A549 treated with AZD2906 at 1 μM for 4 hours (cell line): ENCODE data around the gene WNT1. TPM values are rescaled to one million over a fixed set of nuclear protein-coding genes. Genes with fewer than 3 reads are reported as not detected.

ENCODE experiments used
- total RNA-seq: library from RNA; stranded (reverse); fragments of 200-300 nt; extraction: Qiagen RNA extraction; gene quantifications from 5 replicates; pipeline ENCODE4 v1.2.3, GENCODE V29; 2022

WNT1 gene
- total RNA-seq, result 0.09 to 0.17 TPM (median 0.13 TPM) in 5 replicates

GRCh38 chr12:48978291-48978740, at the start of gene WNT1:
Gene WNT1 (plus strand): TSS chr12:48978322. CDS start chr12:48978651, 329 bp downstream.

GRCh38 chr12:48957141-48958048, 20.7 kb upstream of the WNT1 start, which contains the start of gene ARF3:
Gene ARF3 (minus strand): TSS chr12:48957487. CDS start chr12:48941095, 16,392 bp downstream.

DNA sequence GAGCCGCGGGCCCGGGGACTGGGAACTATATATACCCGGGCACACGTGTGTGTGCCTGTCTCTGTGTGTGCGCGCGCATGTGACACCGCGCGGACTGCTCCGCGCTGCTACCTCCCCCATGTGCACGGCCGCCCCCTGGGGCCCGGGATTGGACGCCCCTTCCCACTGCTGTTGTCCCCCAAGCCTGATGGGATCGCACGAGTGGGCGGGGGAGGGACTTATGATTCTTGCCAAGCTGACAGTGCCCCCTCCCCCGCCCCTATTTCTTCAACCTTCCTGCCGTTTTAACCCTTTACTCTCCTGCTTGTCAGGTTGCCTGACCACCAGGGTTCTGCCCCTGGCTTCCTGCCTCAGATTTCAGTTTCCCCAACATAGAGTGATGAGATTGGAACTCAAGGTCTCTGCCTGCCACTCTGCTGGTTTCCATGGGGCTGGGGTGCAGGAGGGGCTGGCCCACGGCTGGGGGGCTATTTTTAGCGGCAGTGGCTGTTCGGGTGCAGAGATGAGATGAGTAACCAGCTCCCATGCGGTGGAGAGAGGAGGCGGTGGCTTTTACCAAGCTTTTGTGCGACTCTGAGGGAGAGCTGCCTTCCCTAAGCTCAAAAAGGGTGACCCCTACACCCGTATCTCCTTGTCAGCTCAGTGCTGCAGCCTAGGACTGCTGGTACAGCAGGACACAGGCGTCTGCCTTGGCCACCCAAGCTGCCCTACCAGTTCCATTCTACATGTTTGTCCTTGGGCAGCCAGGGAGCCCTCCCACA, 21.4 kb downstream of the WNT1 start, which contains the start of gene DDN:
Gene DDN (minus strand): TSS at position 5 of the 761 bp plus-strand sequence. CDS start 88 bp downstream, outside the sequence.

DNA sequence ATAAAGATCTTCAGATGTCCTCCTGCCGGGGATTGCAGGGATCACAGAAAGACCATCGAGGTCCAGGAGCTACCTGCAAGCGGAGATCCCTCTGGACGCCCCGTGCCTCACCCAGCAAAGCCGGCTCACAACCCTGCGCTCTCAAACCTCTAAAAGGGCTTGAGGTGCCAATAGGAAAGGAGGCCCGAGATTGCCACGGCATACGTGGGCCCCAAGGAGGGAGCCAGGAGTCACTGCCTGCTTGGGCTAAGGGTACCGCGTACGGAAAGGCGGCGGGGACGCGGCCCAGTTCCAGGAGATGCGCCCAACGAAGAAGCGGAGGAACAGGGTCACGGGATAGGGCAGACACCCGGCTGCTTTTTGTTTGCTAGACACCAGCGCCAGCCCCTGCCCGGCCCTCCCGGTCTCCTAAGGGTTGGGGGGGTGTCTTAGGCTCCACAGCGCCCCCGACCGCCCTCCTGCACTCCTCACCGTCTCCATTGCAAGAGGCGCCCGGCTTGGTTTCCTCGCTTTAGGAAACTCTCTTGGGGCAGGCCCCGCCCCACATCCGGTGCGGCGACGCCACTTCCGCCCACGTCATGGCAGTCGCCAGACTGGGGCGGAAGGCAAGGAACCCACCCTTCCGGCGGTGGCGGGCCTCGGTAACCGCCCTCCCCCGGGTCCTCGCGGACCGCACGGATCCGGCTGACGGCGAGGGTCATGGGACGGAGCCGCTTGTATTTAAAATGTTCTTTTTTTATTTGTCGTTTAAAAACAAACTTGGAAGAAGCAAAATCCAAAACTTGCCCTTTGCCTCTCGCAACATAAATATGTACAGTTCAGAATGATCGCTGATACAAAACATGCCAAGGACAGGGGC, 40.4 kb downstream of the WNT1 start, which contains the start of gene PRKAG1:
Gene PRKAG1 (minus strand): TSS at position 516 of the 859 bp plus-strand sequence. CDS start 36 bp downstream, at position 480.

Other genes starting within 250 kb of the WNT1 start
- 9.5 to 12.7 TPM (median 11.3 TPM) in 5 replicates for gene ADCY6, start 189.2 kb upstream of the WNT1 start, total RNA-seq
- 23.8 to 38.2 TPM (median 31.2 TPM) in 5 replicates for gene CACNB3, start 159.8 kb upstream of the WNT1 start, total RNA-seq
- gene DDX23, start 126.2 kb upstream of the WNT1 start, total RNA-seq, result 71.9 to 82.8 TPM (median 75.2 TPM) in 5 replicates
- gene RND1, start 112.5 kb upstream of the WNT1 start, total RNA-seq, result 3.1 to 4.9 TPM (median 3.4 TPM) in 5 replicates
- gene FKBP11, start 52.8 kb upstream of the WNT1 start, total RNA-seq, result 48.4 to 61.7 TPM (median 57.5 TPM) in 5 replicates
- gene ARF3, start 20.8 kb upstream of the WNT1 start, total RNA-seq, result 114 to 159 TPM (median 151 TPM) in 5 replicates
- 1.6 to 2.3 TPM (median 1.9 TPM) in 5 replicates for gene WNT10B, start 6.6 kb upstream of the WNT1 start, total RNA-seq
- 0.50 to 0.82 TPM (median 0.66 TPM) in 5 replicates for gene DDN, start 21.1 kb downstream of the WNT1 start, total RNA-seq
- 39.8 to 43.2 TPM (median 40.2 TPM) in 5 replicates for gene PRKAG1, start 40.5 kb downstream of the WNT1 start, total RNA-seq
- 28.7 to 38.1 TPM (median 34.0 TPM) in 5 replicates for gene KMT2D, start 82.5 kb downstream of the WNT1 start, total RNA-seq
- 3.2 to 5.1 TPM (median 4.1 TPM) in 5 replicates for gene RHEBL1, start 91.7 kb downstream of the WNT1 start, total RNA-seq
- not detected in 5 replicates for gene DHH, start 116.5 kb downstream of the WNT1 start, total RNA-seq
- 13.1 to 18.8 TPM (median 16.6 TPM) in 5 replicates for gene LMBR1L, start 132.5 kb downstream of the WNT1 start, total RNA-seq
- 2,296 to 2,496 TPM (median 2,380 TPM) in 5 replicates for gene TUBA1B, start 153.1 kb downstream of the WNT1 start, total RNA-seq
- 195 to 252 TPM (median 234 TPM) in 5 replicates for gene TUBA1A, start 210.8 kb downstream of the WNT1 start, total RNA-seq